HG03354 (cell line): ENCODE results near the gene RIMBP2.

Experiments used
- ATAC-seq: cut with Tn5 transposase; IDR thresholded peaks from one replicate; pipeline ENCODE4 v1.9.1; 2021; ENCODE audit warnings: mild to moderate bottlenecking; ENCODE audit not compliant: unreplicated experiment, poor library complexity, severe bottlenecking

RIMBP2 gene

GRCh38 chr12:130685850-130686249, 30.2 kb downstream of the RIMBP2 start:
- no peak for ATAC-seq

- no peak for ATAC-seq
These were observed 30.8 kb downstream of the RIMBP2 start for GRCh38 chr12:130685250-130685787.

- ATAC-seq: no peak
These were observed 32.3 kb downstream of the RIMBP2 start for GRCh38 chr12:130683811-130684210.

GRCh38 chr12:130683080-130683479, 33.0 kb downstream of the RIMBP2 start:
- no peak for ATAC-seq

GRCh38 chr12:130680451-130680990, 35.6 kb downstream of the RIMBP2 start:
- ATAC-seq: no peak

- ATAC-seq: no peak
These were observed 38.0 kb downstream of the RIMBP2 start for GRCh38 chr12:130677957-130678558.

- ATAC-seq: no peak
These were observed 40.3 kb downstream of the RIMBP2 start for GRCh38 chr12:130675791-130676190.

- no peak for ATAC-seq
These were observed 41.0 kb downstream of the RIMBP2 start for GRCh38 chr12:130675121-130675520.

- ATAC-seq: no peak
These were observed 41.4 kb downstream of the RIMBP2 start for GRCh38 chr12:130674676-130675075.

- ATAC-seq: no peak
These were observed 42.9 kb downstream of the RIMBP2 start for GRCh38 chr12:130673036-130673705.

- no peak for ATAC-seq
These were observed 43.8 kb downstream of the RIMBP2 start for GRCh38 chr12:130672089-130672820.

- no peak for ATAC-seq
These were observed 44.5 kb downstream of the RIMBP2 start for GRCh38 chr12:130671556-130671955.

GRCh38 chr12:130669797-130670196, 46.3 kb downstream of the RIMBP2 start:
- no peak for ATAC-seq

GRCh38 chr12:130669205-130669557, 46.9 kb downstream of the RIMBP2 start:
- ATAC-seq: no peak

GRCh38 chr12:130668286-130669204, 47.6 kb downstream of the RIMBP2 start:
- no peak for ATAC-seq

- ATAC-seq: no peak
These were observed 48.6 kb downstream of the RIMBP2 start for GRCh38 chr12:130667421-130667960.

GRCh38 chr12:130666645-130667044, 49.5 kb downstream of the RIMBP2 start:
- ATAC-seq: no peak

- ATAC-seq: no peak
These were observed 50.3 kb downstream of the RIMBP2 start for GRCh38 chr12:130665753-130666152.

- ATAC-seq: no peak
These were observed 51.3 kb downstream of the RIMBP2 start for GRCh38 chr12:130664772-130665171.
